Measurements from ENCODE around the gene HTR6.
A peak's percentile ranks its signal among the peaks of the same experiment; 100 is the strongest.

HTR6 gene

DNA sequence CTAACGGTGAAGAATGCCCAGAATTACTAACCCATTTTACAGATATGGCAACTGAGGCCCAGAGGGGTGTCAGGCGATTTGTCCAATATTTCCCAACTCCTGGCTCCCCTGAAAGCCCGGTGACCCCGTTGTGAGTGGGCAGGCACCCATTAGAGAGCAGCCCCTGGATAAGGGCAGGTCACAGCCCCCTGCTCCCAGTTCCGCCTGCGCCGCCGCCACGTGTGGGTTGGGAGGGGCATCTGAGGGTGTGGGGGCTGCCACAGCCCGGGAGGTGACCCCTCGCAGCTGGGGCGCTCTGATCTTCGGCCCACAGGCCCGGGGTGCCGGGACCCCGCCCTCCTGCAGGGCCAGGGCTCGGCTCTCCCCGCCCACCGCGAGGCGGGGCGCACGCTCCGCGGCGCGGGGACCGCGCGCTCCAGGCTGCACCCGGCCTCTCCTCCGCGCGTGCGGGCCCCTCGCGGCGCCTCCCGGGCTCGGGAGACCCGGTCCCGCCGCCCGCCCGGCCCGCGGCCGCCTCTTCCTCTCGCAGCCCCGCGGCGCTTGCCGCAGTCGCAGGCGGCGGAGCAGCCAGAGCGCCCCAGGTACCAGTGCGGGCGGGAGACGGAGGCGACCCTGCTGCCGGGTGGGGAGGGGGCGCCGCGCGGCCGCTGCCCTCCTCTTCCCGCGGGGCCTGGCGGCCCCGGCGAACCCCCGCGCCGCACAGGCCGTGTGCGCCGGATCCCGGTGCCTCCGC is at the start of gene HTR6:
HTR6 (plus strand) TSS at position 423 of the 733 bp plus-strand sequence. CDS start 879 bp downstream, outside the sequence.
- H3K4me3 Mint-ChIP-seq = peak within 1 kb of the TSS in 2 of 3 experiments; percentile 48 to 75
- no peaks in the 10 kb centered on the region for H3K9me3 Mint-ChIP-seq
- no peak within 1 kb of the TSS for H3K27ac Mint-ChIP-seq
- H3K27me3 Mint-ChIP-seq (ENCODE audit: low read depth) = peaks cover 89% of the 10 kb centered on the region
- no peaks in the 10 kb centered on the region for H3K36me3 Mint-ChIP-seq (ENCODE audit: low read depth)
- peaks cover 2% of the 10 kb centered on the region for H3K4me1 Mint-ChIP-seq
- TF ChIP-seq, protein P1, sequence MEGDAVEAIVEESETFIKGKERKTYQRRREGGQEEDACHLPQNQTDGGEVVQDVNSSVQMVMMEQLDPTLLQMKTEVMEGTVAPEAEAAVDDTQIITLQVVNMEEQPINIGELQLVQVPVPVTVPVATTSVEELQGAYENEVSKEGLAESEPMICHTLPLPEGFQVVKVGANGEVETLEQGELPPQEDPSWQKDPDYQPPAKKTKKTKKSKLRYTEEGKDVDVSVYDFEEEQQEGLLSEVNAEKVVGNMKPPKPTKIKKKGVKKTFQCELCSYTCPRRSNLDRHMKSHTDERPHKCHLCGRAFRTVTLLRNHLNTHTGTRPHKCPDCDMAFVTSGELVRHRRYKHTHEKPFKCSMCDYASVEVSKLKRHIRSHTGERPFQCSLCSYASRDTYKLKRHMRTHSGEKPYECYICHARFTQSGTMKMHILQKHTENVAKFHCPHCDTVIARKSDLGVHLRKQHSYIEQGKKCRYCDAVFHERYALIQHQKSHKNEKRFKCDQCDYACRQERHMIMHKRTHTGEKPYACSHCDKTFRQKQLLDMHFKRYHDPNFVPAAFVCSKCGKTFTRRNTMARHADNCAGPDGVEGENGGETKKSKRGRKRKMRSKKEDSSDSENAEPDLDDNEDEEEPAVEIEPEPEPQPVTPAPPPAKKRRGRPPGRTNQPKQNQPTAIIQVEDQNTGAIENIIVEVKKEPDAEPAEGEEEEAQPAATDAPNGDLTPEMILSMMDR (IDR thresholded peaks at IDR 0.05; ENCODE audit: unreplicated experiment in 3 of 3) = no peak

- Mint-ChIP-seq H3K9me3 (no peaks in the 10 kb centered on the region), H3K27me3 (ENCODE audit: low read depth) (no peaks in the 10 kb centered on the region), H3K4me1 (peaks cover 26% of the 10 kb centered on the region), H3K27ac (peak overlapping the region in 1 of 3 experiments; percentile 62), H3K4me3 (no peak overlapping the region), H3K36me3 (ENCODE audit: low read depth) (peaks cover 9% of the 10 kb centered on the region)
- TF ChIP-seq, protein P1 (IDR thresholded peaks at IDR 0.05; ENCODE audit: unreplicated experiment in 3 of 3) = no peak
These were observed 49.2 kb upstream of the HTR6 start for GRCh38 chr1:19615438-19615837.

DNA sequence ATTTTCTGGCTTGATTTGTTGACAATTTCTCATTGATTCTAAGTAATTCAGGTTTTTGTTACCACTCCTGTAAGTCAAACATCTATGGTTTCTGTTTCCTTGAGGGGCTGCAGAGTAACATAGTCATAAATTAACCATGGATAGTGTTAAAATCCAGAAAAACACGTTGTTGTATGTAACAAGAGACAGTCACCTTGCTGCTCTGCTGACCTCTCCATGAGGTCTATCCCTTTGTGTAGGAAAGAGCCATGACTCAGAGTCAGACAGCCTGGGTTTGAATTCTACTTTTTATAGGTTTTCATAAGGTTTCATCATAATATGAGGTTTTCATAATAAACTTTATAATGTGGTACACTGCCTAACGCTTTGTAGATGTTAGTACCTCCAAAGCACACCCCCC is 48.2 kb upstream of the HTR6 start:
- Mint-ChIP-seq H3K27ac (peak overlapping the region in 1 of 3 experiments; percentile 60), H3K4me3 (no peak overlapping the region), H3K27me3 (ENCODE audit: low read depth) (no peaks in the 10 kb centered on the region), H3K9me3 (no peaks in the 10 kb centered on the region), H3K36me3 (ENCODE audit: low read depth) (peaks cover 14% of the 10 kb centered on the region), H3K4me1 (peaks cover 33% of the 10 kb centered on the region)
- TF ChIP-seq, protein P1 (IDR thresholded peaks at IDR 0.05; ENCODE audit: unreplicated experiment in 3 of 3) = no peak

- H3K27me3 Mint-ChIP-seq (ENCODE audit: low read depth) = no peaks in the 10 kb centered on the region
- H3K4me1 Mint-ChIP-seq = peaks cover 33% of the 10 kb centered on the region
- no peak overlapping the region for H3K4me3 Mint-ChIP-seq
- TF ChIP-seq, protein P1 (IDR thresholded peaks at IDR 0.05; ENCODE audit: unreplicated experiment in 3 of 3) = no peak
- H3K9me3 Mint-ChIP-seq = no peaks in the 10 kb centered on the region
- H3K27ac Mint-ChIP-seq = peak overlapping the region in 1 of 3 experiments; percentile 60
- H3K36me3 Mint-ChIP-seq (ENCODE audit: low read depth) = peaks cover 20% of the 10 kb centered on the region
These were observed 47.3 kb upstream of the HTR6 start for GRCh38 chr1:19617376-19617775.

DNA sequence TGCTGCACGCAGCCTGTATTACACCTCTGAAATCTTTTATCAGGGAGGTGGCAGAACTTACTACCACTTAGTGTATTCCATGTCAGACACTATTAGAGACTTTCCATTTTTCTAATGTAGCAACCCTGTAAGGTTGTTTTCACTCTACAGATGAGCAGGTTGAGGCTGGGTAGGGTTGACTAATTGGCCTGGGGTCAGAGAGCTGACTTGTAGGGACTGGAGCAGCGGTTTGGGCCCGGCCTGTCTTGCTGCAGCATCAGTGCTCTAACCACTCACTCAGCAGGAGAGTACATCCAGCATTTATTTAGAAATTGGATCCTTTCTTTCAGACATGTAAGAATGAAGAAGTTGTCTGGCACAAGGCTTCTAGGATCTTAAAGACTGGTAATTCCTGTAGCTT is 46.2 kb upstream of the HTR6 start:
- TF ChIP-seq, protein P1 (IDR thresholded peaks at IDR 0.05; ENCODE audit: unreplicated experiment in 3 of 3) = no peak
- no peak overlapping the region for H3K27ac Mint-ChIP-seq

More for the DNA sequence above, 46.2 kb upstream of the HTR6 start:
- Mint-ChIP-seq H3K36me3 (ENCODE audit: low read depth) (peaks cover 25% of the 10 kb centered on the region), H3K27me3 (ENCODE audit: low read depth) (no peaks in the 10 kb centered on the region), H3K9me3 (no peaks in the 10 kb centered on the region), H3K4me1 (peaks cover 33% of the 10 kb centered on the region), H3K4me3 (no peak overlapping the region)

All from nephron (organoid).